CD14-positive monocyte (primary cell): ENCODE data around the gene RETREG1. TPM values are rescaled to one million over a fixed set of nuclear protein-coding genes. Genes with fewer than 3 reads are reported as not detected.

ENCODE experiments used
- DNase-seq, 3 donors: peaks; one replicate each; pipeline ENCODE4 v3.0.0-alpha.2; 2011 to 2022
- H2AFZ ChIP-seq: 2 replicates; pipeline ENCODE4 v1.6.0; 2012; ENCODE audit warnings: mild to moderate bottlenecking, low read depth, low read length, inconsistent platforms; ENCODE audit not compliant: insufficient read depth, poor library complexity, severe bottlenecking
- H3K27ac ChIP-seq, 2 donors: 1 replicate in 1 of 2; 2 replicates in 1 of 2; pipeline ENCODE4 v1.5.1; 2012 to 2013; ENCODE audit warnings: low read length in 2 of 2, control low read depth in 1 of 2, inconsistent platforms in 1 of 2, low read depth in 1 of 2, mild to moderate bottlenecking in 1 of 2
- H3K27me3 ChIP-seq, 2 donors: one replicate each; pipeline versions ENCODE4 v1.6.0 to v1.6.1; 2011 to 2013; ENCODE audit warnings: low read length in 2 of 2; ENCODE audit not compliant: control insufficient read depth in 2 of 2, insufficient read depth in 2 of 2
- H3K36me3 ChIP-seq, 2 donors: replicated peaks in 1 of 2; 1 replicate in 1 of 2; 2 replicates in 1 of 2; pipeline versions ENCODE4 v1.5.1 to v1.6.1; 2012 to 2013; ENCODE audit warnings: low read length in 2 of 2, control low read depth in 1 of 2, inconsistent platforms in 1 of 2, mild to moderate bottlenecking in 1 of 2; ENCODE audit not compliant: insufficient read depth in 2 of 2, control insufficient read depth in 1 of 2
- H3K4me1 ChIP-seq, 2 donors: 1 replicate in 1 of 2; 2 replicates in 1 of 2; pipeline versions ENCODE4 v1.5.1 to v1.6.1; 2012 to 2013; ENCODE audit warnings: low read length in 2 of 2, control low read depth in 1 of 2, inconsistent platforms in 1 of 2, mild to moderate bottlenecking in 1 of 2, moderate library complexity in 1 of 2; ENCODE audit not compliant: insufficient read depth in 2 of 2, control insufficient read depth in 1 of 2
- H3K4me2 ChIP-seq: replicated peaks from 2 replicates; pipeline ENCODE3; 2012; ENCODE audit warnings: low read length, moderate library complexity, mild to moderate bottlenecking; ENCODE audit not compliant: poor library complexity, severe bottlenecking; ENCODE audit errors: extremely low read depth
- H3K4me3 ChIP-seq, 3 experiments: fragments of 200-600 bp in 1 of 3; sonication (generic) in 1 of 3; replicated peaks in 1 of 3; 1 replicate in 2 of 3; 2 replicates in 1 of 3; pipeline ENCODE4 v1.5.1; 2011 to 2013; ENCODE audit warnings: low read length in 3 of 3, mild to moderate bottlenecking in 3 of 3, control low read depth in 2 of 3, low read depth in 2 of 3, inconsistent platforms in 1 of 3, moderate library complexity in 1 of 3
- H3K79me2 ChIP-seq: 2 replicates; pipeline ENCODE4 v1.6.0; 2012; ENCODE audit warnings: mild to moderate bottlenecking, control low read depth, inconsistent platforms, low read length, moderate library complexity; ENCODE audit not compliant: insufficient read depth
- H3K9ac ChIP-seq: 2 replicates; pipeline ENCODE4 v1.6.0; 2017; ENCODE audit warnings: low read length, mild to moderate bottlenecking; ENCODE audit not compliant: insufficient read depth, poor library complexity, severe bottlenecking
- H3K9me3 ChIP-seq, 2 donors: replicated peaks in 1 of 2; 1 replicate in 1 of 2; 2 replicates in 1 of 2; pipeline versions ENCODE4 v1.5.1 to v1.6.1; 2012 to 2013; ENCODE audit warnings: low read length in 2 of 2, control low read depth in 1 of 2; ENCODE audit not compliant: control insufficient read depth in 1 of 2, insufficient read depth in 1 of 2
- H4K20me1 ChIP-seq: 2 replicates; pipeline ENCODE4 v1.6.0; 2012; ENCODE audit warnings: mild to moderate bottlenecking, low read length, control low read depth, moderate library complexity; ENCODE audit not compliant: insufficient read depth
- H3K27ac Mint-ChIP-seq, 7 donors: one replicate each; pipeline ENCODE4 v1.8.0; 2020; ENCODE audit warnings: mild to moderate bottlenecking in 7 of 7, mixed read lengths in 7 of 7, moderate library complexity in 6 of 7, inconsistent platforms in 2 of 7
- H3K27me3 Mint-ChIP-seq, 3 donors: one replicate each; pipeline ENCODE4 v1.8.0; 2021 to 2022; ENCODE audit warnings: low read depth in 3 of 3, mild to moderate bottlenecking in 3 of 3, mixed read lengths in 3 of 3, moderate library complexity in 3 of 3, inconsistent platforms in 1 of 3
- H3K36me3 Mint-ChIP-seq, 2 donors: one replicate each; pipeline ENCODE4 v1.8.0; 2020; ENCODE audit warnings: mixed read lengths in 2 of 2, inconsistent platforms in 1 of 2, mild to moderate bottlenecking in 1 of 2
- H3K4me1 Mint-ChIP-seq: one replicate; pipeline ENCODE4 v1.8.0; 2020; ENCODE audit warnings: mild to moderate bottlenecking, mixed read lengths
- H3K4me3 Mint-ChIP-seq, 2 donors: one replicate each; pipeline ENCODE4 v1.8.0; 2020; ENCODE audit warnings: mild to moderate bottlenecking in 2 of 2, mixed read lengths in 2 of 2, moderate library complexity in 1 of 2
- H3K9me3 Mint-ChIP-seq, 7 donors: one replicate each; pipeline ENCODE4 v1.8.0; 2020 to 2022; ENCODE audit warnings: mixed read lengths in 7 of 7, mild to moderate bottlenecking in 6 of 7, moderate library complexity in 6 of 7, inconsistent platforms in 2 of 7
- CTCF ChIP-seq: fragments of 200-600 bp; IDR thresholded peaks from one replicate; pipeline ENCODE4 v1.8.0; 2022; ENCODE audit warnings: antibody characterized with exemption, mild to moderate bottlenecking
- WGBS: methylation state at CpG from one replicate; pipeline ENCODE4 v1.1.5; 2013; ENCODE audit warnings: missing lambda C conversion rate; ENCODE audit not compliant: insufficient coverage; 5-methylcytosine and 5-hydroxymethylcytosine counted together
- intact Hi-C, 2 donors: fragments of 100-400 bp; cut with micrococcal nuclease; formaldehyde crosslinking; loops; one replicate each; pipeline versions ENCODE4 v1.15.0 to v1.15.1; 2023
- polyA plus RNA-seq, 3 donors: library from polyadenylated mRNA; depleted of rRNA in 1 of 3; unstranded in 2 of 3; stranded (reverse) in 1 of 3; fragments of 300-500 nt in 2 of 3; fragments of >200 nt in 1 of 3; fragmentation: Illumina TruSeq in 2 of 3; gene quantifications; 1 replicate in 2 of 3; 2 replicates in 1 of 3; pipeline ENCODE4 v1.2.3, GENCODE V29; 2012 to 2021
- small RNA-seq: library from RNA; depleted of rRNA; stranded (forward); fragments of <200 nt; gene quantifications from one replicate; pipeline ENCODE3, GENCODE V24; 2012; ENCODE audit warnings: low read depth; ENCODE audit not compliant: insufficient read length

RETREG1 gene
- polyA plus RNA-seq, 3 donors = 3.5 to 6.4 (median 4.7) TPM

- no peak overlapping the region for H3K27ac ChIP-seq
- TF ChIP-seq CTCF = no peak
- H3K4me1 ChIP-seq = no peaks in the 10 kb centered on the region
- intact Hi-C loops = no loop called here
- H3K4me1 Mint-ChIP-seq = no peaks in the 10 kb centered on the region
- peaks cover 0 to 4% (median 2%) of the 10 kb centered on the region in 7 donors for H3K9me3 Mint-ChIP-seq
- DNase-seq = no peak
- peaks cover 0 to 4% of the 10 kb centered on the region in 2 donors for H3K27me3 ChIP-seq
- no peaks in the 10 kb centered on the region for H3K79me2 ChIP-seq
- no peak overlapping the region for H3K4me2 ChIP-seq
- no peak overlapping the region for H3K4me3 ChIP-seq
- peaks cover 2 to 7% (median 4%) of the 10 kb centered on the region in 3 donors for H3K27me3 Mint-ChIP-seq
- no peak overlapping the region for H3K27ac Mint-ChIP-seq
- H3K36me3 ChIP-seq = no peaks in the 10 kb centered on the region
- no peaks in the 10 kb centered on the region for H3K9me3 ChIP-seq
- H2AFZ ChIP-seq = no peak overlapping the region
- WGBS = no CpG with 5 or more reads among the region's 4 CpGs
- no peaks in the 10 kb centered on the region for H3K36me3 Mint-ChIP-seq
- H4K20me1 ChIP-seq = no peaks in the 10 kb centered on the region
- H3K9ac ChIP-seq = no peak overlapping the region
- H3K4me3 Mint-ChIP-seq = no peak overlapping the region
These were observed 188.4 kb downstream of the RETREG1 start for GRCh38 chr5:16428359-16428758.

GRCh38 chr5:16427587-16427986 lies 189.2 kb downstream of the RETREG1 start:
- H3K27me3 Mint-ChIP-seq = peaks cover 3 to 7% (median 4%) of the 10 kb centered on the region in 3 donors
- intact Hi-C loops = no loop called here
- WGBS = 58% methylated on average over 11 of the region's 11 CpGs
- peak overlapping the region in 1 of 2 donors; percentile 28 for H3K4me3 Mint-ChIP-seq
- DNase-seq = no peak
- H3K4me1 Mint-ChIP-seq = no peaks in the 10 kb centered on the region
- H3K4me2 ChIP-seq = no peak overlapping the region
- no peaks in the 10 kb centered on the region for H3K36me3 Mint-ChIP-seq
- peaks cover 0 to 4% of the 10 kb centered on the region in 2 donors for H3K27me3 ChIP-seq
- TF ChIP-seq CTCF = no peak
- no peak overlapping the region for H2AFZ ChIP-seq
- peaks cover 0 to 4% (median 2%) of the 10 kb centered on the region in 7 donors for H3K9me3 Mint-ChIP-seq
- no peak overlapping the region for H3K4me3 ChIP-seq
- H3K36me3 ChIP-seq = no peaks in the 10 kb centered on the region
- H4K20me1 ChIP-seq = no peaks in the 10 kb centered on the region
- no peaks in the 10 kb centered on the region for H3K4me1 ChIP-seq
- H3K9me3 ChIP-seq = no peaks in the 10 kb centered on the region
- H3K9ac ChIP-seq = no peak overlapping the region
- H3K27ac ChIP-seq = no peak overlapping the region
- H3K27ac Mint-ChIP-seq = no peak overlapping the region
- H3K79me2 ChIP-seq = no peaks in the 10 kb centered on the region

Small RNAs within 50 kb of the gene (small RNA-seq; reads per million reads assigned to genes)
- gene RF00019 = not detected

Other genes with a start within 250 kb of the RETREG1 start
- 10 to 100 TPM in 2 of 3 donors, 1 to 10 TPM in 1; 6.1 to 30.1 (median 25.8) TPM for gene ZNF622, start 151.2 kb downstream of the RETREG1 start, polyA plus RNA-seq